ENCODE results near the gene VSIG10.

- no peak for TF ChIP-seq CTCF (IDR thresholded peaks at IDR 0.05 in 8 of 11, conservative IDR thresholded peaks at IDR 0.05 in 3 of 11)
- no peak for TF ChIP-seq POLR2A (IDR thresholded peaks at IDR 0.05)
Observed at GRCh38 chr12:118125743-118126118, 21.9 kb upstream of the VSIG10 start.

Data from spleen (tissue), 7 donors.